Measurements from ENCODE around the gene FBLN2. TPM values are rescaled to one million over a fixed set of nuclear protein-coding genes. Genes with fewer than 3 reads are reported as not detected.

Gene FBLN2
- polyA plus RNA-seq, 3 donors: 0.08 TPM; not detected in 2

DNA sequence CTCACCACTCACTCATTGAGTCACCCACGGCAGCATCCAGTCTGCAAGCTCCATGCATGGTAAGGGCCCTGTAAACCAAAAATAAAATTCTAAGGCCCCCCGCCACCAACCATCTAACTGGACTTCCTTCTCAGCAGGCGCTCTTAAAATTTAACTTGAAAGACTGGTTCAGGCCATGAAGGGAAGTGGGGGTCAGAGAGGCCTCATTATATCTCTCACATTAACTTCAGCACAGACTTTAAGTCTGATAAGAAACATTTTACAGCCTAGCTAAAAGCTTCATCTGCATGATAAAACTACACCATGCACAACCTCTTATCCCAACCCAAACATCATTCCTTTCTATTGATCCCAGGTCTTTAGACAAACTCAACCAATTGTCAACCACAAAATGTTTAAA lies 38.5 kb downstream of the FBLN2 start:
- intact Hi-C loops (cut with micrococcal nuclease): no loop called here
- Histone ChIP-seq H2AFZ (ENCODE audit: insufficient read depth, low read depth, low read length, poor library complexity, severe bottlenecking) (no peak overlapping the region), H3K4me1 (ENCODE audit: control insufficient read depth in 1 of 2, insufficient read depth in 2 of 2, low read length in 2 of 2) (no peaks in the 10 kb centered on the region), H3K36me3 (replicated peaks in 1 of 2; ENCODE audit: control insufficient read depth in 1 of 2, insufficient read depth in 2 of 2, low read length in 2 of 2) (no peaks in the 10 kb centered on the region), H3K4me2 (replicated peaks; ENCODE audit: extremely low read depth, low read length, poor library complexity, severe bottlenecking) (no peak overlapping the region), H4K20me1 (ENCODE audit: insufficient read depth, low read length) (no peaks in the 10 kb centered on the region), H3K4me3 (replicated peaks in 1 of 3; ENCODE audit: low read depth in 2 of 3, low read length in 3 of 3) (no peak overlapping the region), H3K9ac (ENCODE audit: insufficient read depth, low read length, poor library complexity, severe bottlenecking) (no peak overlapping the region), H3K27ac (ENCODE audit: low read depth in 1 of 2, low read length in 2 of 2) (no peak overlapping the region), H3K27me3 (ENCODE audit: control insufficient read depth in 2 of 2, insufficient read depth in 2 of 2, low read length in 2 of 2) (no peaks in the 10 kb centered on the region), H3K9me3 (replicated peaks in 1 of 2; ENCODE audit: control insufficient read depth in 1 of 2, insufficient read depth in 1 of 2, low read length in 2 of 2) (no peaks in the 10 kb centered on the region), H3K79me2 (ENCODE audit: insufficient read depth, low read length) (no peaks in the 10 kb centered on the region)
- Mint-ChIP-seq H3K36me3 (no peaks in the 10 kb centered on the region), H3K27ac (no peak overlapping the region), H3K27me3 (ENCODE audit: low read depth in 3 of 3) (peaks cover 0 to 2% (median 0%) of the 10 kb centered on the region in 3 donors), H3K4me3 (no peak overlapping the region), H3K4me1 (no peaks in the 10 kb centered on the region), H3K9me3 (no peaks in the 10 kb centered on the region)
- WGBS (ENCODE audit: insufficient coverage): no CpG with 5 or more reads among the region's 3 CpGs
- DNase-seq: no peak
- TF ChIP-seq, protein P1, sequence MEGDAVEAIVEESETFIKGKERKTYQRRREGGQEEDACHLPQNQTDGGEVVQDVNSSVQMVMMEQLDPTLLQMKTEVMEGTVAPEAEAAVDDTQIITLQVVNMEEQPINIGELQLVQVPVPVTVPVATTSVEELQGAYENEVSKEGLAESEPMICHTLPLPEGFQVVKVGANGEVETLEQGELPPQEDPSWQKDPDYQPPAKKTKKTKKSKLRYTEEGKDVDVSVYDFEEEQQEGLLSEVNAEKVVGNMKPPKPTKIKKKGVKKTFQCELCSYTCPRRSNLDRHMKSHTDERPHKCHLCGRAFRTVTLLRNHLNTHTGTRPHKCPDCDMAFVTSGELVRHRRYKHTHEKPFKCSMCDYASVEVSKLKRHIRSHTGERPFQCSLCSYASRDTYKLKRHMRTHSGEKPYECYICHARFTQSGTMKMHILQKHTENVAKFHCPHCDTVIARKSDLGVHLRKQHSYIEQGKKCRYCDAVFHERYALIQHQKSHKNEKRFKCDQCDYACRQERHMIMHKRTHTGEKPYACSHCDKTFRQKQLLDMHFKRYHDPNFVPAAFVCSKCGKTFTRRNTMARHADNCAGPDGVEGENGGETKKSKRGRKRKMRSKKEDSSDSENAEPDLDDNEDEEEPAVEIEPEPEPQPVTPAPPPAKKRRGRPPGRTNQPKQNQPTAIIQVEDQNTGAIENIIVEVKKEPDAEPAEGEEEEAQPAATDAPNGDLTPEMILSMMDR (IDR thresholded peaks at IDR 0.05): no peak

DNA sequence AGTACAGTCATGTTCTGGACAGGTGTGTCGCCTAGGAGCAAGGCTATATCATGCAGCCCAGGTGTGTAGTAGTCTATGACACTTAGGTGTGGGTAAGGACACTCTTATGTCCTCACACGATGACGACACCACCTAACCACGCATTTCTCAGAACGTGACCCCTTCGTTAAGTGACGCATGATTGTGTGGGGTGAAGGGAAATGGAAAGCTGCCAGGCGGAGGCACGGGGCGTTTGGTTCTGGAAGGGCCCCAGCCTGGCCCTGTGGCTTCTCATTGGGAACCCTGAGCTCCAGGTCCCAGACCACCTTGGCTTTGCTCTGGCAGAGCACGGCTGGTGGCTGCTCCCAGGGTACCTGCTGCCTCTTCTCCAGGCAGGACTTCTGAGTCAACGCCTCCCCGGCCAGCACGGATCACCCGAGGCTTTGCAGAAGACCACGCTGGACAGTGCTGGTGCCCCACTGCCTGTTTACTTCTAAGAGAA lies 39.3 kb downstream of the FBLN2 start:
- WGBS (ENCODE audit: insufficient coverage): 58% methylated on average over 10 of the region's 16 CpGs
- H3K4me3 ChIP-seq (replicated peaks in 1 of 3; ENCODE audit: low read depth in 2 of 3, low read length in 3 of 3): no peak overlapping the region
- no peak for DNase-seq
- Mint-ChIP-seq H3K4me1 (no peaks in the 10 kb centered on the region), H3K27me3 (ENCODE audit: low read depth in 3 of 3) (peaks cover 0 to 2% (median 0%) of the 10 kb centered on the region in 3 donors), H3K36me3 (no peaks in the 10 kb centered on the region), H3K27ac (no peak overlapping the region), H3K9me3 (no peaks in the 10 kb centered on the region), H3K4me3 (no peak overlapping the region)
- H3K36me3 ChIP-seq (replicated peaks in 1 of 2; ENCODE audit: control insufficient read depth in 1 of 2, insufficient read depth in 2 of 2, low read length in 2 of 2): no peaks in the 10 kb centered on the region
- no peaks in the 10 kb centered on the region for H3K79me2 ChIP-seq (ENCODE audit: insufficient read depth, low read length)
- no peak overlapping the region for H3K27ac ChIP-seq (ENCODE audit: low read depth in 1 of 2, low read length in 2 of 2)
- intact Hi-C loops (cut with micrococcal nuclease): no loop called here
- no peak overlapping the region for H2AFZ ChIP-seq (ENCODE audit: insufficient read depth, low read depth, low read length, poor library complexity, severe bottlenecking)
- H3K9ac ChIP-seq (ENCODE audit: insufficient read depth, low read length, poor library complexity, severe bottlenecking): no peak overlapping the region
- no peaks in the 10 kb centered on the region for H3K4me1 ChIP-seq (ENCODE audit: control insufficient read depth in 1 of 2, insufficient read depth in 2 of 2, low read length in 2 of 2)
- no peaks in the 10 kb centered on the region for H3K9me3 ChIP-seq (replicated peaks in 1 of 2; ENCODE audit: control insufficient read depth in 1 of 2, insufficient read depth in 1 of 2, low read length in 2 of 2)
- TF ChIP-seq, protein P1 (IDR thresholded peaks at IDR 0.05): no peak
- no peaks in the 10 kb centered on the region for H3K27me3 ChIP-seq (ENCODE audit: control insufficient read depth in 2 of 2, insufficient read depth in 2 of 2, low read length in 2 of 2)
- H3K4me2 ChIP-seq (replicated peaks; ENCODE audit: extremely low read depth, low read length, poor library complexity, severe bottlenecking): no peak overlapping the region
- no peaks in the 10 kb centered on the region for H4K20me1 ChIP-seq (ENCODE audit: insufficient read depth, low read length)

Measured in CD14-positive monocyte (primary cell).